SU-DHL-6 (cell line): ENCODE data around the gene MTMR12.

Experiments
- H2AFZ ChIP-seq: fragments of 200-600 bp; sonication (generic); 2 replicates; pipeline ENCODE4 v1.6.1; 2014; ENCODE audit warnings: low read depth, mild to moderate bottlenecking, moderate library complexity, mixed read lengths, antibody characterized with exemption, low read length; ENCODE audit not compliant: severe bottlenecking
- H3F3A ChIP-seq: fragments of 200-600 bp; shearing (Covaris generic); 2 replicates; pipeline ENCODE4 v1.6.0; 2016; ENCODE audit warnings: antibody characterized with exemption, mild to moderate bottlenecking; ENCODE audit not compliant: insufficient read depth
- H3K27ac ChIP-seq: fragments of 200-600 bp; sonication (generic); 2 replicates; pipeline ENCODE4 v1.5.1; 2016; ENCODE audit warnings: low read depth, mild to moderate bottlenecking, low read length, moderate library complexity, mixed read lengths
- H3K27me3 ChIP-seq: fragments of 200-600 bp; sonication (generic), shearing (Covaris generic); 2 replicates; pipeline ENCODE4 v1.6.0; 2014; ENCODE audit warnings: mild to moderate bottlenecking, low read length
- H3K36me3 ChIP-seq: fragments of 200-600 bp; sonication (generic); 2 replicates; pipeline ENCODE4 v1.6.1; 2014; ENCODE audit warnings: mild to moderate bottlenecking, low read length, mixed read lengths
- H3K4me2 ChIP-seq: fragments of 300-600, 200-600 bp; shearing (Covaris generic), sonication (generic); 2 replicates; pipeline ENCODE4 v1.6.0; 2014; ENCODE audit warnings: low read length, low read depth, mild to moderate bottlenecking; ENCODE audit not compliant: poor library complexity, severe bottlenecking
- H3K4me3 ChIP-seq: fragments of 200-600 bp; sonication (generic); 2 replicates; pipeline ENCODE4 v1.5.1; 2014; ENCODE audit warnings: antibody characterized with exemption, low read length, mild to moderate bottlenecking, mixed read lengths; ENCODE audit not compliant: insufficient read depth, poor library complexity, severe bottlenecking
- H3K79me2 ChIP-seq: fragments of 200-600 bp; sonication (generic); 2 replicates; pipeline ENCODE4 v1.6.1; 2014; ENCODE audit warnings: mild to moderate bottlenecking, low read length, moderate library complexity; ENCODE audit not compliant: insufficient read depth
- H3K9ac ChIP-seq: fragments of 200-600 bp; sonication (generic); 2 replicates; pipeline ENCODE4 v1.7.0; 2014; ENCODE audit warnings: mild to moderate bottlenecking, low read length
- H3K9me2 ChIP-seq: fragments of 200-600 bp; sonication (generic); replicated peaks from 2 replicates; pipeline ENCODE4 v1.6.1; 2014; ENCODE audit warnings: low read length; ENCODE audit not compliant: insufficient read depth
- H3K9me3 ChIP-seq: fragments of 200-600 bp; sonication (generic); 2 replicates; pipeline ENCODE4 v1.6.1; 2014; ENCODE audit warnings: low read length, mixed read lengths; ENCODE audit not compliant: insufficient read depth
- H4K20me1 ChIP-seq: fragments of 200-600 bp; sonication (generic); 2 replicates; pipeline ENCODE4 v1.6.1; 2014; ENCODE audit warnings: low read depth, mild to moderate bottlenecking, antibody characterized with exemption, low read length, moderate library complexity, mixed read lengths
- CTCF ChIP-seq: fragments of 200-600 bp; sonication (generic); IDR thresholded peaks from one replicate; pipeline ENCODE4 v1.5.1; 2017; ENCODE audit warnings: antibody characterized with exemption, mild to moderate bottlenecking, low read length, moderate library complexity; ENCODE audit not compliant: insufficient read depth, poor library complexity, severe bottlenecking
- EZH2phosphoT487 ChIP-seq: fragments of 200-600 bp; sonication (generic), shearing (Covaris generic); conservative IDR thresholded peaks from 2 replicates; pipeline ENCODE4 v1.6.1; 2018; ENCODE audit warnings: mild to moderate bottlenecking, antibody characterized with exemption, low read length, moderate library complexity, mixed read lengths

Gene MTMR12

GRCh38 chr5:32285510-32286138 is 27.1 kb downstream of the MTMR12 start:
- Histone ChIP-seq H3K27me3 (no peaks in the 10 kb centered on the region), H3K36me3 (no peaks in the 10 kb centered on the region), H3K27ac (no peak overlapping the region), H3K9ac (no peak overlapping the region), H3K4me3 (no peak overlapping the region), H4K20me1 (no peaks in the 10 kb centered on the region), H3K4me2 (no peak overlapping the region), H3F3A (no peaks in the 10 kb centered on the region), H3K9me3 (no peaks in the 10 kb centered on the region), H3K9me2 (no peaks in the 10 kb centered on the region), H3K79me2 (peaks cover 49% of the 10 kb centered on the region), H2AFZ (no peak overlapping the region)
- TF ChIP-seq CTCF (no peak), EZH2phosphoT487 (no peak)

- TF ChIP-seq EZH2phosphoT487 (no peak), CTCF (no peak)
- Histone ChIP-seq H3K36me3 (no peaks in the 10 kb centered on the region), H3K27ac (no peak overlapping the region), H3K4me3 (no peak overlapping the region), H3K4me2 (no peak overlapping the region), H3F3A (no peaks in the 10 kb centered on the region; the same call in 1 of the 2 replicates), H3K9me2 (no peaks in the 10 kb centered on the region), H3K9me3 (no peaks in the 10 kb centered on the region), H3K27me3 (no peaks in the 10 kb centered on the region), H4K20me1 (no peaks in the 10 kb centered on the region), H3K9ac (no peak overlapping the region), H3K79me2 (peaks cover 58% of the 10 kb centered on the region), H2AFZ (no peak overlapping the region)
Measured at GRCh38 chr5:32283539-32284377, 29.0 kb downstream of the MTMR12 start.

GRCh38 chr5:32283061-32283460 is 29.7 kb downstream of the MTMR12 start:
- Histone ChIP-seq H4K20me1 (no peaks in the 10 kb centered on the region), H3K9me3 (no peaks in the 10 kb centered on the region), H3K27ac (no peak overlapping the region), H3K79me2 (peaks cover 58% of the 10 kb centered on the region), H2AFZ (no peak overlapping the region), H3K9me2 (no peaks in the 10 kb centered on the region), H3K9ac (no peak overlapping the region), H3K27me3 (no peaks in the 10 kb centered on the region), H3K36me3 (no peaks in the 10 kb centered on the region), H3F3A (no peaks in the 10 kb centered on the region; the same call in 1 of the 2 replicates), H3K4me2 (no peak overlapping the region), H3K4me3 (no peak overlapping the region)
- TF ChIP-seq CTCF (no peak), EZH2phosphoT487 (no peak)
